ENCODE measurements around the gene C1GALT1.

Gene C1GALT1

DNA sequence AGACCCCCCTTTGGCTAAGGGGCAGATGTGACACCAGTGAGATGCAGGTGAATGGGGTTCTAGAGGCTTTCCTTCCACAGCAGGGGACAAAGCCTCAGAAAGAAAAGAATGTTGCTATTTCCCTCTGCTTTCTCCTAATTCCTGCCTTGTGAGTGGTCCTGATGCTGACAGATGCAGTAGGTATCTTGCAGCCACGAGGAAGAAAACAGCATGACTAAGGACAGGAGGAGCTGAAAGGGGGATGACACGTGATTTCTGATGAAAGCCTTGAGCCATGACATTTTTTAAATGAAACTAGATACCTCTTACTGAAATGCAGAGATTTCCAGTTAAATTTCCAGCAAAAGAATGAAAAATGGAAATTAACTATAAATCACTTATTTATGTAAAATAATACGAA, 92.4 kb downstream of the C1GALT1 start:
- no peak overlapping the region for H3K4me3 ChIP-seq (ENCODE audit: low read depth in 1 of 2, low read length in 2 of 2)
- H3K9ac ChIP-seq (ENCODE audit: low read depth, low read length) = no peak overlapping the region
- TF ChIP-seq, protein P1, sequence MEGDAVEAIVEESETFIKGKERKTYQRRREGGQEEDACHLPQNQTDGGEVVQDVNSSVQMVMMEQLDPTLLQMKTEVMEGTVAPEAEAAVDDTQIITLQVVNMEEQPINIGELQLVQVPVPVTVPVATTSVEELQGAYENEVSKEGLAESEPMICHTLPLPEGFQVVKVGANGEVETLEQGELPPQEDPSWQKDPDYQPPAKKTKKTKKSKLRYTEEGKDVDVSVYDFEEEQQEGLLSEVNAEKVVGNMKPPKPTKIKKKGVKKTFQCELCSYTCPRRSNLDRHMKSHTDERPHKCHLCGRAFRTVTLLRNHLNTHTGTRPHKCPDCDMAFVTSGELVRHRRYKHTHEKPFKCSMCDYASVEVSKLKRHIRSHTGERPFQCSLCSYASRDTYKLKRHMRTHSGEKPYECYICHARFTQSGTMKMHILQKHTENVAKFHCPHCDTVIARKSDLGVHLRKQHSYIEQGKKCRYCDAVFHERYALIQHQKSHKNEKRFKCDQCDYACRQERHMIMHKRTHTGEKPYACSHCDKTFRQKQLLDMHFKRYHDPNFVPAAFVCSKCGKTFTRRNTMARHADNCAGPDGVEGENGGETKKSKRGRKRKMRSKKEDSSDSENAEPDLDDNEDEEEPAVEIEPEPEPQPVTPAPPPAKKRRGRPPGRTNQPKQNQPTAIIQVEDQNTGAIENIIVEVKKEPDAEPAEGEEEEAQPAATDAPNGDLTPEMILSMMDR (IDR thresholded peaks at IDR 0.05; ENCODE audit: borderline replicate concordance, extremely low read depth, low read length, poor library complexity, severe bottlenecking) = no peak
- TF ChIP-seq EZH2 (IDR thresholded peaks at IDR 0.05; ENCODE audit: borderline replicate concordance, low read depth, low read length, severe bottlenecking) = no peak
- no peak overlapping the region for H2AFZ ChIP-seq (ENCODE audit: low read depth, low read length)
- no peak for ATAC-seq (ENCODE audit: insufficient read depth, low read depth)
- no peak for DNase-seq
- no peaks in the 10 kb centered on the region for H4K20me1 ChIP-seq (ENCODE audit: insufficient read depth, low read length)
- no peak overlapping the region for H3K4me2 ChIP-seq (ENCODE audit: insufficient read depth, low read length)
- H3K4me1 ChIP-seq (ENCODE audit: insufficient read depth, low read length) = no peaks in the 10 kb centered on the region; the same call in 1 of the 2 replicates
- no peak overlapping the region for H3K27ac ChIP-seq (ENCODE audit: low read length)
- H3K79me2 ChIP-seq (ENCODE audit: insufficient read depth, low read length) = no peaks in the 10 kb centered on the region
- no peaks in the 10 kb centered on the region for H3K27me3 ChIP-seq (ENCODE audit: insufficient read depth, low read length, poor library complexity)
- H3K9me3 ChIP-seq (ENCODE audit: insufficient read depth, low read length, severe bottlenecking) = no peaks in the 10 kb centered on the region
- no peaks in the 10 kb centered on the region for H3K36me3 ChIP-seq (ENCODE audit: insufficient read depth, low read length)

GRCh38 chr7:7276161-7276560, 93.8 kb downstream of the C1GALT1 start:
- Histone ChIP-seq H3K27ac (ENCODE audit: low read length) (no peak overlapping the region), H3K4me3 (ENCODE audit: low read depth in 1 of 2, low read length in 2 of 2) (no peak overlapping the region), H4K20me1 (ENCODE audit: insufficient read depth, low read length) (no peaks in the 10 kb centered on the region), H3K36me3 (ENCODE audit: insufficient read depth, low read length) (no peaks in the 10 kb centered on the region), H3K9me3 (ENCODE audit: insufficient read depth, low read length, severe bottlenecking) (no peaks in the 10 kb centered on the region), H3K4me2 (ENCODE audit: insufficient read depth, low read length) (no peak overlapping the region), H3K79me2 (ENCODE audit: insufficient read depth, low read length) (no peaks in the 10 kb centered on the region), H2AFZ (ENCODE audit: low read depth, low read length) (no peak overlapping the region), H3K9ac (ENCODE audit: low read depth, low read length) (no peak overlapping the region), H3K4me1 (ENCODE audit: insufficient read depth, low read length) (no peaks in the 10 kb centered on the region; the same call in 1 of the 2 replicates), H3K27me3 (ENCODE audit: insufficient read depth, low read length, poor library complexity) (no peaks in the 10 kb centered on the region)
- no peak for ATAC-seq (ENCODE audit: insufficient read depth, low read depth)
- DNase-seq = no peak
- TF ChIP-seq EZH2 (IDR thresholded peaks at IDR 0.05; ENCODE audit: borderline replicate concordance, low read depth, low read length, severe bottlenecking) = no peak
- TF ChIP-seq, protein P1 (IDR thresholded peaks at IDR 0.05; ENCODE audit: borderline replicate concordance, extremely low read depth, low read length, poor library complexity, severe bottlenecking) = no peak

DNA sequence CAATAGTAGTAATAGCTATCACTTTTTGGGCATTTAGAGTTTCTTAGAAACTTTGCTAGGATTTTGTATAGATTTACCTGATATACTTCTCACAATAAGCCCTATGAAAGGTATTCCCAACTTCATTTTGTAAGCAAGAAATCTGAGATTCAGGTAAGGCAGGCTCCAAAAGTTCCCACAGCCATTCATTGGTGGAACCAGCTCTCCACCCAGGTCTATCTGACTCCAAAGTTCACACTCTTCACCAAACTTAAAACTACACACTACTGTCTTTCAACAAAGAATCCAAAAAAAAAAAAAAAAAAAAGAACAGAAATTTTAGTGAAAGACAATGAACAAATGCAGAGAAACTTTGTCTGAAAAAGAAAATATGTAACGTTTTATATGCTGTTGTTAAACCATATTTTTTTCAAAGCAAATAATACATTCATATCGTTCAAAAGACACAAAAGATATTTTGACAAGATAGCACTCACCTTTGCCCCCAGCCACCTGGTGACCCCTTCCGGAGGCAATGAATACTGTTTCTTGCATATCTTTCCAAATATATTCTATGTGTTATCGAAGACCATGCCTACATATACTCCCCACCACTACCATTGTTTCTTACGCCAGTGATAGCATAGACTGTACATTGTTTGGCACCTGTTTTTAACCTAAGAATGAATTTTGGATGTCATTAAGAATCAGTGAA, 108.2 kb downstream of the C1GALT1 start:
- Histone ChIP-seq H3K4me1 (ENCODE audit: insufficient read depth, low read length) (no peaks in the 10 kb centered on the region), H3K79me2 (ENCODE audit: insufficient read depth, low read length) (no peaks in the 10 kb centered on the region), H3K9ac (ENCODE audit: low read depth, low read length) (no peak overlapping the region), H3K36me3 (ENCODE audit: insufficient read depth, low read length) (no peaks in the 10 kb centered on the region), H4K20me1 (ENCODE audit: insufficient read depth, low read length) (no peaks in the 10 kb centered on the region), H3K4me2 (ENCODE audit: insufficient read depth, low read length) (no peak overlapping the region), H3K9me3 (ENCODE audit: insufficient read depth, low read length, severe bottlenecking) (no peaks in the 10 kb centered on the region), H2AFZ (ENCODE audit: low read depth, low read length) (no peak overlapping the region), H3K27me3 (ENCODE audit: insufficient read depth, low read length, poor library complexity) (no peaks in the 10 kb centered on the region), H3K27ac (ENCODE audit: low read length) (no peak overlapping the region), H3K4me3 (ENCODE audit: low read depth in 1 of 2, low read length in 2 of 2) (no peak overlapping the region)
- DNase-seq (no peak), ATAC-seq (ENCODE audit: insufficient read depth, low read depth) (no peak)
- no peak for TF ChIP-seq EZH2 (IDR thresholded peaks at IDR 0.05; ENCODE audit: borderline replicate concordance, low read depth, low read length, severe bottlenecking)
- TF ChIP-seq, protein P1 (IDR thresholded peaks at IDR 0.05; ENCODE audit: borderline replicate concordance, extremely low read depth, low read length, poor library complexity, severe bottlenecking) = no peak
